Measurements from ENCODE around the gene ARHGEF12. TPM values are rescaled to one million over a fixed set of nuclear protein-coding genes. Genes with fewer than 3 reads are reported as not detected.

ARHGEF12 gene
- total RNA-seq, 1 donor from 2014 or later = 114 TPM

DNA sequence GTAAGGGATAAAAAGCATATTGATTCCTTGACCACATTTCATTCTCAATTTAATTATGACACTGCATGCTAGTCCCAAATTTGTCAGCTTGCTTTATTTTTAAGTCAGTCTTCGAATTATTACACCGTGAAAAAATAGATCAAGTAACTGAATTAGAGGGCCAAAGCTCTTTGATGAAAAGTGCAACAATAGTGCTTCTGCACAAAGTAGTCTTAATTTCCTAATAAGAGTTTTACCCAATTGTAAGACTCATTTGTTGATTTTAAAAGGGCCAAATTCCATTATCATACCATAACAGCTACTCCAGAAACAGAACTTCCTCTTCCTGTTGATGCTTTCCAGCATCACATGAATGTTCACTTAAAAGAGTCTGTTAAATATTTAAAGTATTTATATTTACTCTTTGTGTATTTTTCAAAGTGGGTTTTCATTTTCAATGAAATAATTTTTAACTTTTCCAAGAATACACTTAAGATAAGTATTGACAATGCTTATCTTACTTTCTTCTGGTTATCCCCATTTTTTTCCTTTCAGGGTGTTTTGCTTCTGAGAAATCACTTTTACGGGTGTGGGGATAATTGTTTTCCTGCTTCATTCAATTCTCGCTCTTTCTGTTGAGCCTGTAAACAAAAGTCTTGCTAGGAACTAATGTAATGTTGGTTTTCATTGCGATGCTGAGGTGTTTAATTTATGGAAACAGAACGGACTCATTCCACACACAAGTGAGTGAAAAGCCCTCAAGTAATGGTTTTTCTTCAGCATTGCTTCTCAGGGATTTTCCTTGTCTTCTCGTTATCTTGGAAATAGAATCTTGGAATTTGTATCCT, 2.1 kb downstream of the ARHGEF12 start:
- Mint-ChIP-seq H3K4me1 (ENCODE audit: unreplicated experiment) (peaks cover 43% of the 10 kb centered on the region), H3K27ac (ENCODE audit: unreplicated experiment) (peak overlapping the region; percentile 95), H3K36me3 (ENCODE audit: unreplicated experiment) (no peaks in the 10 kb centered on the region)

DNA sequence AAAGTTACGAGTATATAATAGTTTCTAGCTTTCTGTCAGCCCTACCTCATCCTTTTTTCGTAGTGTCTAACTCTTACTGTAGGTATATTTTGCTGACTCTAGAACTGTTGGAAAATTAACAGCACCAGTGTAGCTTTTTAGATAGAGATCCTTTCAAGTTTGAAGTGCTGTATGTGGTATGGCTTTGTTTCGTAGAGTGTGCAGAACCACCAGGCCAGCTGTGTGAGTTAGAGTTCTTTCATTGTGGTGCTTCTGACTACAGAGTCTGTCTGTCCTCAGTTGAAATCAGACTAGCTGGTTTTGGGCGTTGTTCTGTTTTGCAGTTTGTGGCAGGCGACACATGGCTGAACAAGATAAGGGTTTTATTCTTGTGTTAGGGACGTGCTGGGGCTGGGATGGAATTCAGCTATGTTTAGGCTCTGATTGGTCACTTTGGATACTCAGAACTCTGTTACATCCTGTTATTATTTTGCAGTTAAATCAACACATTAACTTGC, 3.2 kb downstream of the ARHGEF12 start:
- H3K9me3 Mint-ChIP-seq (ENCODE audit: unreplicated experiment) = no peaks in the 10 kb centered on the region
- H3K4me3 Mint-ChIP-seq (ENCODE audit: unreplicated experiment) = peak overlapping the region; percentile 96
- TF ChIP-seq CTCF (IDR thresholded peaks at IDR 0.05) = no peak
- H3K36me3 Mint-ChIP-seq (ENCODE audit: unreplicated experiment) = no peaks in the 10 kb centered on the region
- peak overlapping the region; percentile 70 for H3K27ac Mint-ChIP-seq (ENCODE audit: unreplicated experiment)
- H3K4me1 Mint-ChIP-seq (ENCODE audit: unreplicated experiment) = peaks cover 53% of the 10 kb centered on the region
- DNase-seq (ENCODE audit: extremely low spot score, unreplicated experiment) = no peak
- no peaks in the 10 kb centered on the region for H3K27me3 Mint-ChIP-seq (ENCODE audit: unreplicated experiment)

More for the DNA sequence above, 2.1 kb downstream of the ARHGEF12 start:
- no peaks in the 10 kb centered on the region for H3K27me3 Mint-ChIP-seq (ENCODE audit: unreplicated experiment)
- TF ChIP-seq CTCF (IDR thresholded peaks at IDR 0.05) = no peak
- H3K4me3 Mint-ChIP-seq (ENCODE audit: unreplicated experiment) = peak overlapping the region; percentile 96
- H3K9me3 Mint-ChIP-seq (ENCODE audit: unreplicated experiment) = no peaks in the 10 kb centered on the region
- no peak for DNase-seq (ENCODE audit: extremely low spot score, unreplicated experiment)

DNA sequence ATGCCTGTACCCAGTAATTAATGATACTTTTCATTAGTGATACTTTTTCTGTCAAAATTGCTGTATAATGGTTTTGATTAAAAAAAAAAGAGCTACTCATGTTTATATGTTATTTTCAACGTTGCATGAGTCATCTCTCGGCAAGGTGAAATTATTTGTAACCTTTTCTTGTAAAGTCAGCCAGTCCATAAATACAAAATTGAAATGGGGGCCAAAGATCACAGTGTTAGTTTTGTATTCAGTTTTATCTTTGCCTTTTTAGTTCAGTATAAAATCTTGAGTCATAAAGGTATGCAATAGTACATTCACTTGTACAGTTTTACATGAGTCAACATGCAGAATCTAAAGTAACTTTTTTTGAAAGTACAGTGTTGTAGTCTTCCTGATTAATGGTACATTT, 4.3 kb downstream of the ARHGEF12 start:
- DNase-seq (ENCODE audit: extremely low spot score, unreplicated experiment) = no peak
- no peak for TF ChIP-seq CTCF (IDR thresholded peaks at IDR 0.05)
- peak overlapping the region; percentile 70 for H3K27ac Mint-ChIP-seq (ENCODE audit: unreplicated experiment)
- H3K9me3 Mint-ChIP-seq (ENCODE audit: unreplicated experiment) = no peaks in the 10 kb centered on the region
- no peaks in the 10 kb centered on the region for H3K27me3 Mint-ChIP-seq (ENCODE audit: unreplicated experiment)
- peaks cover 57% of the 10 kb centered on the region for H3K4me1 Mint-ChIP-seq (ENCODE audit: unreplicated experiment)
- H3K36me3 Mint-ChIP-seq (ENCODE audit: unreplicated experiment) = no peaks in the 10 kb centered on the region
- H3K4me3 Mint-ChIP-seq (ENCODE audit: unreplicated experiment) = peak overlapping the region; percentile 96

DNA sequence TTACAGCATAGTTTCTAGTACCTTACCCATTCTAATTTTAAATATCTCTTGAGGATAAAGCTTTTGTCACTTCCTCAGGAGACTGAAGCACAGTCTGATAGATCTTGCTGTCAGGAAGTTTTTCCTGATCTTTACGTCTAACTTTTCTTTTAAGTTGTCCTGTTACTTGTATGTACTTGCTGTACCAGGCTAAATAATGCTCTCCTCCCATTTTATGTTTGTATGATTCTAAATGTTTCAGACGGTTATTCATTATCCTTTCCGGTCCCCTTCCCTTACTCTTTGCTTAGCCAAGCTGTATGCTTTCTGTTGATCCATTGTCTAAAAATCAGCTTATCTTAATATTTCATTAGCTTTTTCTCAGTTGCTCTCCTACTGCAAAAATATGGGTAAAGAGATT, 6.0 kb downstream of the ARHGEF12 start:
- Mint-ChIP-seq H3K36me3 (ENCODE audit: unreplicated experiment) (no peaks in the 10 kb centered on the region), H3K9me3 (ENCODE audit: unreplicated experiment) (no peaks in the 10 kb centered on the region), H3K27me3 (ENCODE audit: unreplicated experiment) (no peaks in the 10 kb centered on the region), H3K4me3 (ENCODE audit: unreplicated experiment) (no peak overlapping the region), H3K27ac (ENCODE audit: unreplicated experiment) (peak overlapping the region; percentile 3), H3K4me1 (ENCODE audit: unreplicated experiment) (peaks cover 71% of the 10 kb centered on the region)
- TF ChIP-seq CTCF (IDR thresholded peaks at IDR 0.05) = no peak
- no peak for DNase-seq (ENCODE audit: extremely low spot score, unreplicated experiment)

DNA sequence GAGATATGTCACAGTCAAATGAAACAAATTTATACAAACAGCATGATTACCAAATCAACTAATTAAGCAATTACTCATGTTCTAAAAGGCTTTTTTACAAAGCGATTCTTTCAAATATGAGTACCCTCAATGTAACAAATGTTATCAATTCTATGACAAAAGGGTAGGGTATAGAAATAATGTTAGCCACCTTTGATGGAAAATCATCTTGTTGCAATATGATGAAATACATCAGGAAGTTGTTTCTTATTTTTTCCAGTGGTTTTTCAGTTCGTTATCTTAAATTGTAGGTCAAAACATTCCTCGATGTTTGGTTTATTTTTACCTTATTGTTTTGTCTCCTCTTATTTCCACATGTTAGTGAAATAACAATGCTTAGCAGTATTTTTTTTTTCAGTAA, 6.5 kb downstream of the ARHGEF12 start:
- Mint-ChIP-seq H3K9me3 (ENCODE audit: unreplicated experiment) (no peaks in the 10 kb centered on the region), H3K27me3 (ENCODE audit: unreplicated experiment) (no peaks in the 10 kb centered on the region), H3K36me3 (ENCODE audit: unreplicated experiment) (no peaks in the 10 kb centered on the region), H3K4me3 (ENCODE audit: unreplicated experiment) (no peak overlapping the region), H3K27ac (ENCODE audit: unreplicated experiment) (no peak overlapping the region), H3K4me1 (ENCODE audit: unreplicated experiment) (peaks cover 75% of the 10 kb centered on the region)
- no peak for TF ChIP-seq CTCF (IDR thresholded peaks at IDR 0.05)
- no peak for DNase-seq (ENCODE audit: extremely low spot score, unreplicated experiment)

Data from osteocyte (in vitro differentiated cells).